Upper lobe of right lung (tissue), 1 donor: ENCODE data around the gene PTPRCAP. TPM values are rescaled to one million over a fixed set of nuclear protein-coding genes. Genes with fewer than 3 reads are reported as not detected.

ENCODE experiments used
- ATAC-seq: fragments of 200-7000 bp; cut with Tn5 transposase; one replicate; pipeline ENCODE4 v1.9.1; 2020; ENCODE audit warnings: mild to moderate bottlenecking, moderate library complexity
- DNase-seq: peaks from one replicate; pipeline ENCODE4 v3.0.0-alpha.2; 2020
- H3K27ac ChIP-seq: fragments of 200-600 bp; one replicate; pipeline ENCODE4 v1.8.0; 2022
- H3K27me3 ChIP-seq: fragments of 200-600 bp; one replicate; pipeline ENCODE4 v1.8.0; 2022; ENCODE audit warnings: mild to moderate bottlenecking
- H3K36me3 ChIP-seq: fragments of 200-600 bp; one replicate; pipeline ENCODE4 v1.8.0; 2022
- H3K4me1 ChIP-seq: fragments of 200-600 bp; one replicate; pipeline ENCODE4 v1.8.0; 2022
- H3K4me3 ChIP-seq: fragments of 200-600 bp; one replicate; pipeline ENCODE4 v1.8.0; 2022; ENCODE audit warnings: mild to moderate bottlenecking
- H3K9me3 ChIP-seq: fragments of 200-600 bp; one replicate; pipeline ENCODE4 v1.8.0; 2022
- intact Hi-C: fragments of 100-400 bp; cut with DNase I; formaldehyde crosslinking; loops from one replicate; pipeline ENCODE4 v1.11.0; 2022
- total RNA-seq: library from RNA; stranded (reverse); fragmentation: NEBNext Ultra II Directional; extraction: Animal tissue kit (Norgen Biotek cat#: 25700); gene quantifications from one replicate; pipeline ENCODE4 v1.2.1, GENCODE V29; 2021
- TF ChIP-seq, protein P1 (sequence below): fragments of 200-600 bp; IDR thresholded peaks from one replicate; pipeline ENCODE4 v1.8.0; 2022; ENCODE audit warnings: antibody characterized with exemption
- donor health status: DM: no; HTN: yes; CAD: no; lungs with severe emphysema.

Gene PTPRCAP
- total RNA-seq, 1 donor from 2014 or later, result 17.7 TPM

DNA sequence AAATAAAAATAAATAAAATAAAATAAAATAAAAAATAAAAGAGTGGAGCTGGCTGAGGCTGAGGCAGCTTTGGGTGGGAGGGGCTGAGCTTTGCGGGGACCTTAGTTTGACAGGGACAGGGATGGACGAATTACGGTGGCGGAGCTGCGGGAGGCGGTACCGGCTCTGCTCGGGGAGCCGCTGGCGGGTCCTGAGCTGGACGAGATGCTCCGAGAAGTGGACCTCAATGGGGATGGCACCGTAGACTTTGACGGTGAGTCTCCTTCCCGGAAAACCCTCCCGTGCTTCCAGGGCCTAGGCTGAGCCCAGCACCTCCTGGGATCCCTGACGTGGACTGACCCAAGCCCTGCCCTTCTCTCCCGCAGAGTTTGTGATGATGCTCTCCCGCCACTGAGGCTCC, 20.8 kb upstream of the PTPRCAP start:
- Histone ChIP-seq H3K4me1 (no peaks in the 10 kb centered on the region), H3K36me3 (no peaks in the 10 kb centered on the region), H3K27me3 (no peaks in the 10 kb centered on the region), H3K27ac (no peak overlapping the region), H3K9me3 (no peaks in the 10 kb centered on the region), H3K4me3 (no peak overlapping the region)
- ATAC-seq, result no peak
- no peak for DNase-seq
- TF ChIP-seq, protein P1, sequence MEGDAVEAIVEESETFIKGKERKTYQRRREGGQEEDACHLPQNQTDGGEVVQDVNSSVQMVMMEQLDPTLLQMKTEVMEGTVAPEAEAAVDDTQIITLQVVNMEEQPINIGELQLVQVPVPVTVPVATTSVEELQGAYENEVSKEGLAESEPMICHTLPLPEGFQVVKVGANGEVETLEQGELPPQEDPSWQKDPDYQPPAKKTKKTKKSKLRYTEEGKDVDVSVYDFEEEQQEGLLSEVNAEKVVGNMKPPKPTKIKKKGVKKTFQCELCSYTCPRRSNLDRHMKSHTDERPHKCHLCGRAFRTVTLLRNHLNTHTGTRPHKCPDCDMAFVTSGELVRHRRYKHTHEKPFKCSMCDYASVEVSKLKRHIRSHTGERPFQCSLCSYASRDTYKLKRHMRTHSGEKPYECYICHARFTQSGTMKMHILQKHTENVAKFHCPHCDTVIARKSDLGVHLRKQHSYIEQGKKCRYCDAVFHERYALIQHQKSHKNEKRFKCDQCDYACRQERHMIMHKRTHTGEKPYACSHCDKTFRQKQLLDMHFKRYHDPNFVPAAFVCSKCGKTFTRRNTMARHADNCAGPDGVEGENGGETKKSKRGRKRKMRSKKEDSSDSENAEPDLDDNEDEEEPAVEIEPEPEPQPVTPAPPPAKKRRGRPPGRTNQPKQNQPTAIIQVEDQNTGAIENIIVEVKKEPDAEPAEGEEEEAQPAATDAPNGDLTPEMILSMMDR, result no peak
- intact Hi-C loops, result no loop called here

- TF ChIP-seq, protein P1, result no peak
- intact Hi-C loops, result no loop called here
- ATAC-seq, result no peak
- no peaks in the 10 kb centered on the region for H3K36me3 ChIP-seq
- no peak overlapping the region for H3K27ac ChIP-seq
- H3K27me3 ChIP-seq, result no peaks in the 10 kb centered on the region
- DNase-seq, result no peak
- H3K9me3 ChIP-seq, result no peaks in the 10 kb centered on the region
- H3K4me1 ChIP-seq, result no peaks in the 10 kb centered on the region
- no peak overlapping the region for H3K4me3 ChIP-seq
These were observed 20.0 kb upstream of the PTPRCAP start for GRCh38 chr11:67457453-67457852.

GRCh38 chr11:67456068-67456705, 18.7 kb upstream of the PTPRCAP start:
- no peaks in the 10 kb centered on the region for H3K9me3 ChIP-seq
- no peaks in the 10 kb centered on the region for H3K27me3 ChIP-seq
- H3K36me3 ChIP-seq, result no peaks in the 10 kb centered on the region
- H3K4me3 ChIP-seq, result no peak overlapping the region
- DNase-seq, result peak; percentile 62
- intact Hi-C loops, result no loop called here
- no peak for ATAC-seq
- H3K27ac ChIP-seq, result no peak overlapping the region
- TF ChIP-seq, protein P1, result no peak
- H3K4me1 ChIP-seq, result no peaks in the 10 kb centered on the region

- no peaks in the 10 kb centered on the region for H3K27me3 ChIP-seq
- ATAC-seq, result no peak
- no peaks in the 10 kb centered on the region for H3K36me3 ChIP-seq
- no peak for DNase-seq
- no peak within 1 kb of the TSS for H3K27ac ChIP-seq
- intact Hi-C loops, result no loop called here
- H3K4me1 ChIP-seq, result no peaks in the 10 kb centered on the region
- no peaks in the 10 kb centered on the region for H3K9me3 ChIP-seq
- TF ChIP-seq, protein P1, result no peak
- no peak within 1 kb of the TSS for H3K4me3 ChIP-seq
These were observed 17.6 kb upstream of the PTPRCAP start, which contains the start of gene CABP4 for GRCh38 chr11:67455054-67455453. CABP4 (plus strand) TSS chr11:67455354; CDS start chr11:67455424, 70 bp downstream.

- ATAC-seq, result no peak
- no peaks in the 10 kb centered on the region for H3K27me3 ChIP-seq
- no peak overlapping the region for H3K4me3 ChIP-seq
- DNase-seq, result no peak
- no peaks in the 10 kb centered on the region for H3K9me3 ChIP-seq
- H3K27ac ChIP-seq, result no peak overlapping the region
- no peaks in the 10 kb centered on the region for H3K36me3 ChIP-seq
- TF ChIP-seq, protein P1, result no peak
- intact Hi-C loops, result no loop called here
- H3K4me1 ChIP-seq, result no peaks in the 10 kb centered on the region
These were observed 16.6 kb upstream of the PTPRCAP start for GRCh38 chr11:67453816-67454732.
